ENCODE results near the gene FUT8. TPM values are rescaled to one million over a fixed set of nuclear protein-coding genes. Genes with fewer than 3 reads are reported as not detected.

The FUT8 gene
- polyA plus RNA-seq, 1 experiment: 45.1 TPM

GRCh38 chr14:65440230-65440629 lies 27.7 kb downstream of the FUT8 start:
- TF ChIP-seq, protein P1, sequence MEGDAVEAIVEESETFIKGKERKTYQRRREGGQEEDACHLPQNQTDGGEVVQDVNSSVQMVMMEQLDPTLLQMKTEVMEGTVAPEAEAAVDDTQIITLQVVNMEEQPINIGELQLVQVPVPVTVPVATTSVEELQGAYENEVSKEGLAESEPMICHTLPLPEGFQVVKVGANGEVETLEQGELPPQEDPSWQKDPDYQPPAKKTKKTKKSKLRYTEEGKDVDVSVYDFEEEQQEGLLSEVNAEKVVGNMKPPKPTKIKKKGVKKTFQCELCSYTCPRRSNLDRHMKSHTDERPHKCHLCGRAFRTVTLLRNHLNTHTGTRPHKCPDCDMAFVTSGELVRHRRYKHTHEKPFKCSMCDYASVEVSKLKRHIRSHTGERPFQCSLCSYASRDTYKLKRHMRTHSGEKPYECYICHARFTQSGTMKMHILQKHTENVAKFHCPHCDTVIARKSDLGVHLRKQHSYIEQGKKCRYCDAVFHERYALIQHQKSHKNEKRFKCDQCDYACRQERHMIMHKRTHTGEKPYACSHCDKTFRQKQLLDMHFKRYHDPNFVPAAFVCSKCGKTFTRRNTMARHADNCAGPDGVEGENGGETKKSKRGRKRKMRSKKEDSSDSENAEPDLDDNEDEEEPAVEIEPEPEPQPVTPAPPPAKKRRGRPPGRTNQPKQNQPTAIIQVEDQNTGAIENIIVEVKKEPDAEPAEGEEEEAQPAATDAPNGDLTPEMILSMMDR (IDR thresholded peaks at IDR 0.05; ENCODE audit: low read depth, low read length): no peak
- no peak for DNase-seq (ENCODE audit: low read depth, low spot score)
- Histone ChIP-seq H3K4me3 (ENCODE audit: low read depth, low read length) (no peak overlapping the region), H3K9me3 (ENCODE audit: control insufficient read depth, insufficient read depth, low read length) (peaks cover 2% of the 10 kb centered on the region; the same call in 1 of the 2 replicates), H3K27ac (ENCODE audit: low read depth, low read length) (no peak overlapping the region), H3K27me3 (ENCODE audit: control insufficient read depth, insufficient read depth, low read length) (no peaks in the 10 kb centered on the region)
- ChIA-PET POLR2A (no interaction called here), CTCF (interaction anchor here (0.6 to 1.2 kb wide), 2 partner anchors 17 to 384 kb away, joined by 4 to 6 read pairs; no protein-coding TSS in a partner anchor)

DNA sequence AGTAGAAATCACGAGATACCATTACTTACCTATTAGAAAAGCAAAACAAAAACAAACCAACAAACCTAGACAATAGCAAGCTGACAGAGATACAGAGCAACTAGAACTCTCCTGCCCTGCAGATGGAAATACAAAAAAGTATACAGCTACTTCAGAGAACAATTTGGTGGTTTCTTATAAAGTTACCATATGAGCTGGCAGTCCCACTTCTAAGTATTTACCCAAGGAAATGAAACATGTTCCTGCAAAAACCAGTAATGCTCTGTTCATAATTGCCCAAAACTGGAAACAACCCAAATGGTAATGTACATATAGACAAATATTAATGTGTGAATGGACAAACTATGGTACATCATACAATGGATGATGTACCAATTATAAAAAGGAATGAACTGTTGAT lies 31.7 kb downstream of the FUT8 start:
- ChIA-PET CTCF (interaction anchor here (0.9 to 1.8 kb wide), 3 partner anchors 15 to 380 kb away, joined by 3 to 7 read pairs (median 3); no protein-coding TSS in a partner anchor), POLR2A (no interaction called here)
- no peak for DNase-seq (ENCODE audit: low read depth, low spot score)
- H3K27me3 ChIP-seq (ENCODE audit: control insufficient read depth, insufficient read depth, low read length): no peaks in the 10 kb centered on the region
- no peak overlapping the region for H3K4me3 ChIP-seq (ENCODE audit: low read depth, low read length)
- TF ChIP-seq, protein P1 (IDR thresholded peaks at IDR 0.05; ENCODE audit: low read depth, low read length): no peak
- no peaks in the 10 kb centered on the region for H3K9me3 ChIP-seq (ENCODE audit: control insufficient read depth, insufficient read depth, low read length)
- no peak overlapping the region for H3K27ac ChIP-seq (ENCODE audit: low read depth, low read length)

- ChIA-PET POLR2A (no interaction called here), CTCF (interaction anchor here (1.2 to 1.7 kb wide), 2 partner anchors 31 to 378 kb away, joined by 4 read pairs; no protein-coding TSS in a partner anchor)
- Histone ChIP-seq H3K27ac (ENCODE audit: low read depth, low read length) (no peak overlapping the region), H3K27me3 (ENCODE audit: control insufficient read depth, insufficient read depth, low read length) (no peaks in the 10 kb centered on the region), H3K9me3 (ENCODE audit: control insufficient read depth, insufficient read depth, low read length) (peaks cover 5% of the 10 kb centered on the region), H3K4me3 (ENCODE audit: low read depth, low read length) (no peak overlapping the region)
- TF ChIP-seq, protein P1 (IDR thresholded peaks at IDR 0.05; ENCODE audit: low read depth, low read length): no peak
- DNase-seq (ENCODE audit: low read depth, low spot score): no peak
These were observed 33.6 kb downstream of the FUT8 start for GRCh38 chr14:65446159-65446558.

DNA sequence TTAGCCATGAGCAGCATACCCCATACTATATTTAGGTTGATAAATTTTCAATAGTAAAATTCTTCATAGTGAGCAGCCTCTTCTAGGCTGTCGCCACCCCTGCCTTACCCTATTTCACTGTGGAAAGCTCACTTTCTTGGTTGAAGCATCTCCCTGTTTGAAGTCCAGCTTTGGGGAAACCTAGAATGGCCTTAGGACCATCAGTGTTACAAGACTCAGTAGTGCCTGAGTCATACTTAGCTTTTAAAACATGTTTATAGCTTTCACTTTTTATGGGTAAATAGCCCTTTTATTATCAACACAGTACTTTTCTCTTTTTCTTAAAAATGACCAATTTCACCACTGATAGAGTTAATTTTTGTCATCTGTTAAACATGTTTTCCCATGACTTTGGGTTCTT lies 37.1 kb downstream of the FUT8 start:
- POLR2A ChIA-PET: no interaction called here

DNA sequence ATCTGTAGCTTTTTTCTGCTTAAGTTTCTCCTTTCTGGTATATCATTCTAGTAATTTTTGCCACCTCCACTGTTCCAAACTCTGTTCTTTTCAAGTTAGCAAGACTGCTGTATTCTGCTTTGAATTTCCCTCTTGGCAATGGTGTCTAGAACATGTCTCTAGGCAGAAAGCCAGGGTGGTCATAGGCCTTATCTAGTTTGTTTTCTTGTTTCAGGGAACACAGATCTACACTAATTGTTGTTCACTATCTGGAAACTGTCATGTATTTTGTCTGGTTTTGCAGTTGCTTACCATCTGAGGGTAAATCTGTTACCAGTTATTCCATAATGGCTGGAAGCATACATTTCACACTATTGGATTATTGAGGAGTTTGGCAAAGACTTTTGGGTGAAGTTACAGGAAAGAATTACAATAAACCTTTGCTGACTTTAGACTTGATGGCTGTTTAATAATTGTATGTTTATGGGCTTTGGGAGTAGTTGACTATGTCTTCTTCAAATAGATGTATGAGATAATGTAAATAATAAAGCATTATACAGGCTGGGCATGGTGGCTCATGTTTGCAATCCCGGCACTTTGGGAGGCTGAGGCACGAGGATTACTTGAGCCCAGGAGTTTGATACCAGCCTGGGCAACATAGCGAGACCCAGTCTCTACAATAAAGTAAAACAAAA lies 41.4 kb downstream of the FUT8 start:
- H3K27ac ChIP-seq (ENCODE audit: low read depth, low read length): no peak overlapping the region
- CTCF ChIA-PET: no interaction called here
- no peak for DNase-seq (ENCODE audit: low read depth, low spot score)
- no peaks in the 10 kb centered on the region for H3K27me3 ChIP-seq (ENCODE audit: control insufficient read depth, insufficient read depth, low read length)
- TF ChIP-seq, protein P1 (IDR thresholded peaks at IDR 0.05; ENCODE audit: low read depth, low read length): no peak
- no peak overlapping the region for H3K4me3 ChIP-seq (ENCODE audit: low read depth, low read length)
- POLR2A ChIA-PET: no interaction called here
- H3K9me3 ChIP-seq (ENCODE audit: control insufficient read depth, insufficient read depth, low read length): peaks cover 11% of the 10 kb centered on the region

More for the DNA sequence above, 37.1 kb downstream of the FUT8 start:
- Histone ChIP-seq H3K4me3 (ENCODE audit: low read depth, low read length) (no peak overlapping the region), H3K9me3 (ENCODE audit: control insufficient read depth, insufficient read depth, low read length) (peaks cover 11% of the 10 kb centered on the region), H3K27me3 (ENCODE audit: control insufficient read depth, insufficient read depth, low read length) (no peaks in the 10 kb centered on the region), H3K27ac (ENCODE audit: low read depth, low read length) (no peak overlapping the region)
- TF ChIP-seq, protein P1 (IDR thresholded peaks at IDR 0.05; ENCODE audit: low read depth, low read length): no peak
- CTCF ChIA-PET: interaction anchor here (0.6 kb wide), 1 partner anchor 941 kb away, joined by 8 read pairs; no protein-coding TSS in a partner anchor
- no peak for DNase-seq (ENCODE audit: low read depth, low spot score)
